Activated CD4-positive, CD25-positive, alpha-beta regulatory T cell (primary cell): ENCODE results near the gene HAPLN2.
"Not testable (repeated sequence)": the region's sequence is repeated elsewhere in the genome, so short reads cannot be mapped to it uniquely, and the experiment has no call there.

Source experiments
- DNase-seq, 4 experiments: peaks; one replicate each; lab custom pipeline; 2025; lab: John Stamatoyannopoulos, UW

Gene HAPLN2

DNA sequence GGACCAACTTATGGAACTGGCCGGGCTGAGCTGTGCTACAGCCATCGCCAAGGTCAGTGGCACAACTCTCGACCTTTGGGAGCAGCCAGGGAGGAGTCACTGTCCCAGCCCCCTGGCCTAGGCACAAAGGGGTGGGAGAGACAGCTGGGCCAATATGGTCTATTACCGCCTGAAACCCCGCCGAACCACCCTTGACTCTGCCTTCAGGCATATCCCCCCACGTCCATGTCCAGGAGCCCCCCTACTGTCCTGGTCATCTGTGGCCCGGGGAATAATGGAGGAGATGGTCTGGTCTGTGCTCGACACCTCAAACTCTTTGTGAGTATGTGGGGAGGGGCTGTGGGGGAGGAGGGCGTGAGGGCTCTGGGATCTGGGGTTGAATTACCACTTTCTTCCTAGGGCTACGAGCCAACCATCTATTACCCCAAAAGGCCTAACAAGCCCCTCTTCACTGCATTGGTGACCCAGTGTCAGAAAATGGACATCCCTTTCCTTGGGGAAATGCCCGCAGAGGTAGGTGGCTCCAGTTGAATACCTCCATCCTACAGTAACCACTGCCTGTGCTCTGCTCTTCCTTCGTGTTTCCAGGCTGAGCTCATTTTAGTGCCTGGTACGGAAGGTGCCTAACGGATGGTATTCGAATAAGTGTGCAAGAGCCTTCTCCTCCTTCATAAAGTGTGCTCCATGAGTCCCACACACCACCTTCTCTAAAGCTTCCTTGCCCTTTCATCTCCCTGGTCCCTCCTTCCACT is 26.9 kb upstream of the HAPLN2 start:
- no peak for DNase-seq

DNA sequence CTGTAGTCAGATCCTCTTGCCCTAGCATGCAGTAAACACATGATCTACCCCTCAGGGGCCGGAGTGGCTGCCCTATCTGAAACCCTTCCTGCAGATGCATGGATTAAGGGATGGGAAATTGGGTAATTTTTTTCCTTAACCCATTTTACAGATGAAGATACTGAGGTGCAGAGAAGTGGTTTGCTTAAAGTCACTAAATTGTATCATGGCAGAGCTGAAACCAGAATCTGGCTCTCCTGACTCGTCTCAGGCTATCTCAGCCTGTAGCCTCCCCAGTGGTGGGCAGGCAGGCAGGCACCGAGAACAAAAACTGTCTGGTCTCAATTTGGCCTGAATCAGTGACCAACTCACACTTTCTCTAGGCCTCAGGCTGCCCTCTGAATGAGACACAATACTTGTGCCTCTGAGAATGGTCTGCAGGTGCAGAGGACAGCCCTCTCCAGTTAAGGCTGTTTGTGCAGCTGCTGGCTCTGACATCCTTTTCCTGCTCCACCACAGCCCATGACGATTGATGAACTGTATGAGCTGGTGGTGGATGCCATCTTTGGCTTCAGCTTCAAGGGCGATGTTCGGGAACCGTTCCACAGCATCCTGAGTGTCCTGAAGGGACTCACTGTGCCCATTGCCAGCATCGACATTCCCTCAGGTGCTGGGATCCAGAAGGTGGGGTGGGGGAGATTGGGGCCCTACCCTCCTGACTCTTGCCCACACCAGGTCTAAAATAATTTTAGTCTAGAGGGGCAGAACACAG is 26.1 kb upstream of the HAPLN2 start:
- DNase-seq = no peak

DNA sequence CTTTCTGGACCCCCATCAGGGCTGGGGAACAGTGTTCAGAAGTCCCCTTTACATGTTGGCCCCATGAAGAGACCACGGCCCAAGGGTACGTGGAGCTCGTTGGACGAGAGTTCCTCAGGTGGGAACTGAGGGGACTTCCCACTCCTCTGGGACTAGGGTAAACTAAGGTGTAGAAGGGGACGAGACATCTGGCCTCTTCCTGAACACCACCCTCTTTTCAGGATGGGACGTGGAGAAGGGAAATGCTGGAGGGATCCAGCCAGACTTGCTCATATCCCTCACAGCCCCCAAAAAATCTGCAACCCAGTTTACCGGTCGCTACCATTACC is 25.6 kb upstream of the HAPLN2 start:
- DNase-seq = no peak

DNA sequence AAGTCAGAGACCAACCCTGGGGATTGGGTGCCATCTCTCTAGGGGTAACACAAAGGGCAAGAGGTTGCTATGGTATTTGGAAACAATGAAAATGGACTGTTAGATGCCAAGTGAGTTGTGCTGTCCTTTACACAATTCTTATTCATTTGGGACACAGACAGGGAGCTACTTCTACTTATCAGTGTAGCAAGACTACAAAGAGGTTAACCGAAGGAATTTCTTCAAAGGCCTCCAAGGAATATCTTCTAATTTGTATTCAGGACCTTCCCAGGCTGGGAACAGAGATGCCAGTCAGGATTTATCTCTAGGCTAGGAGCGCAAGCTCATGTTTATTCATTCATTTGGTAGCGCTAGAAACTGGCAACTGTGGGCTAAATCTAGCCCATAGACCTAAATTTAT is 25.0 kb upstream of the HAPLN2 start:
- no peak for DNase-seq

DNA sequence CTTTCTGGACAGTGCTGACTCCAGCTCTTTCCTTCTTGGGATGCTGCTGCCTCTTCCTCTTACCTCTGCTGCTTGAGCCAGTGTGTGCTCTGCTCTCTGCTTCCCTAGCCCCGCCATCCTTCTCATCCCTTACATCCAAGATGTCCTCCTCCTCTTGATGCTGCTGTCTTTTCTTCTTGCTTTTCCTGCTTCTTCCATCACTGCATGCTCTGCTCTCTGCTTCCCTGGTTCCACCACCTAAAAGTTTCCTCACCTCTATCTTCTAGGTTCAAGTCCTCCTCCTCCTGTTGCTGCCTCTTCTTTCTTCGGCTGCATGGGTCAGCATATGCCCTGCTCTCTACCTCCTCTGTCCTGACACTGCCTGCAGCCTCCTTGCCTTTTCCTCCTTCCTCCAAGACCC is 24.2 kb upstream of the HAPLN2 start:
- no peak for DNase-seq

DNA sequence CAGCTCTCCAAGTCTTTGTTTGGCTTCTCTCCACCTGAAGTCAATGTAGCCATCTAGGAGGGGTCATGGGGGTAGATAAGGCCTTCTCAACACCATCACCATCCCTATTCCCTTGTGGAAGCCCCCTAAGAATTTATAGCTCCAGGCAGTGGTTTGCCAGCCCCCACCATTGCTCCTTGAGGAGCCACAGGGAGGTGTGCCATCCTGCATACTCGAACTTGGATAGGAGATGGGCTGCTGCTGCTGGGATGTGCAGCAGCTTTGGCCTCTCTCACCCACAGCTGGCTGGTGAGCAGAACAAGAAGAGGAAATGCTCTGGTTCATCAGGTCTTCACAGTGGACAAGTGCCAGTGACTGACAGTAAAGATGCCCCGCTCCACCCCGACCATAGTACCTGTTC is 22.8 kb upstream of the HAPLN2 start:
- no peak for DNase-seq

DNA sequence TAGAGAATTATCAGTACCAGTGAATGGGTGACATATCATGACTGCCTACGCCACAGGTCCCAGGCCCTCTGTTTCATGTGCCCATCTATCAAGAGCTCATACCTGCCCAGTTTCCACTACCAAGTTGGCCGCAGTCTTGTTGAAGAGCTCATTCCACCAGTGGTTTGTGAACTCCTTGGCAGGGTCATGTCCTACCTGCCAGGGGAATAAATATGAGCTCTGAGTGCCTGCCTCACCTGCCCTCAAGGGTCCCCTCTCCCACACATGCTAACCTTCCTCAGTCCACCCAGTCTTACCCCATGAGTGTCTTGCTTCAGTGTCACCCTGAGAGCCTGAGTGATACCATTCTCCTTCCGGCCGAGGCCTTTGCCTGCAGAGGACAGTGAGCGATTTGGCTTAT is 21.1 kb upstream of the HAPLN2 start:
- no peak for DNase-seq

DNA sequence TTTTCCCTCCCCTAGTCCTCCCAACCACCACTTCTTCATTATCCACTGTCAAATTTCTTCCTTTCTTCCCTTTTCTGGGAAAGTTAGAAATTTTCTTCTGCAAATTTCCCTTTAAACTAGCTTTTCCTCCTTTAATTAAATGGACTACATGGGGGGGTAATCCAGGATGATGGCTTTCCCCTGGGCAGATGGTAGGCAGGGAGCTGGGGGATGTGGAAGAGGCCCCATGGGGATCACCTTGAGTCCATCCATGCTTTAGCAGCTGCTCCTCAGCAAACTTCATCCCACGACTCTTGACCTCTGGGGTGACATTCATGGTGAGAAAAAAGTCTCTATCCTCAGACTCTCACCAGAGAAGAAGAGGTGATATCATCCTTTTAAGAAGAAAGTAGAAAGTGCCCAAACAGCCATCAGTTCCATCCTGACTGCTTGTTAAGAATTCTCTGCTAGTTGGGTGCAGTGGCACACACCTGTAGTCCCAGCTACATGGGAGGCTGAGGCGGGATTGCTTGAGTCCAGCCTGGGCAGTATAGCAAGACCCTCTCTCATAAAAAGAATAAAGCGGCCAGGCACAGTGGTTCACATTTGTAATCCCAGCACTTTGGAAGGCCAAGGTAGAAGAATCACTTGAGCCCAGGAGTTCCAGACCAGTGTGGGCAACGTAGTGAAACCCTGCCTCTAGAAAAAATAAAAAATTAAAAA is 20.3 kb upstream of the HAPLN2 start:
- no peak for DNase-seq

DNA sequence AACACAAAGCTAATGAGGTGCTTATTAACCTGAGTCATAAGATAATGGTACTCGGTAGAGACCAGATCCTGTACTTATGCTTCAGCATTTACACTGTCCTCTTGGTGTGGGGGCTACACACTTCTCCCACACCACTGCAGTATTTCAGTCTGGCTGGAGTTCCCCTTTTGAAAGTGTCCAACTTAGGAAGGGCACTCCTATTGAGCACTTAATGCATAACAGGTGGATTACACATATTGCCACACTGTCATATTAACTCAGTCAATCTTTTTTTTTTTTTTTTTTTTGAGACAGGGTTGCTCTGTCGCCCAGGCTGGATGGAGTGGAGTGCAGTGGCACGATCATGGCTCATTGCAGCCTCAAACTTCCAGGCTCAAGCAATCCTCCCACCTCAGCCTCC is 19.4 kb upstream of the HAPLN2 start:
- DNase-seq = no peak

DNA sequence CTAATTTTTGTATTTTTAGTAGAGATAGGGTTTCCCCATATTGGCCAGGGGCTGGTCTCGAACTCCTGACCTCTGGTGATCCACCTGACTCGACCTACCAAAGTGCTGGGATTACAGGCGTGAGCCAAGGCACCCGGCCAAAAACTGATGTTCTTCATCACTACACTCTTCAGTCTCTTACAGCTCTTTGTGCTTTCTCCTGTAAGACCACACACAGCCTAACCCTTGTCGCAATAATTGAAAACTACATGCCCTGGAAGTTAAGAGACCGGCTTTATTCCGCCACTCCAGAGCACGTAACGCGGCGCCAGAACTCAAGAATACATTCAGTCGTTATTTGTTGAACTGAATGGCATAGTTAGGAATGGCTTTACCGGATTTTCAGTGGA is 18.5 kb upstream of the HAPLN2 start:
- no peak for DNase-seq

DNA sequence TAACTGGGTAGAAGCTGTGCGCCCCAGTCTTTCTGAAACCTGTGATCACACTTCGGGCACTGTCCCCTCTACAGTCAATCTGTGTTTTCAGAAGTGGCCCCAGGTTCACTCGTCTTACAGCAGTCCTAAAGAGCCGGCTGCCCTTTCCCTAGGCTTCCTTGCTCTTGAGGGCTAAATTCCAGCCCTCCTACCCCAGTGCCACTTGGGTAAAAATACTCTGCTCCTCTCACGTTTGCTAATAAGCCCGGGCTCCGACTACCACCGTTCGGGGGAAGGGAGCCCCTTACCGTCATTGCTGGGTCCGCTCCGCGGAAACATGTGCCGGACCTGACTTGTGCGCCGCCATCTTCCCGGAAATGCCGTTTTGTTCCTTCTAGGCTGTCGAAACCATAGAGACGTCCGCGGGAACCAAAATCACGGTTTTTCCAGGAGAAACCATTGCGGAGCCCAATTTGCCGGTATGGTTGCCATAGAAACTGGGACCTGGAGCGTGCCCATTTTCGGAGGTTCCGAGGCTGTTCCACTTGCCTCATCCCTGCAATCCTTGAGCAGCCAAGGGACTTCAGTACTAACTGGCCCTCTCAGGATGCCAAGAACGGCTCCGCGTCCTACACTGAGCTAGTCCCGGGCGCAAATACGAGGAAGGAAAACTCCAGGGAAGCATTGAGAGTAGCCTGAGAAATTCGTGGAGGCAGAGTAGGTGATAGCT is 17.9 kb upstream of the HAPLN2 start, which contains the start of gene GPATCH4:
TSS of gene GPATCH4 (minus strand) at position 358 of the 709 bp plus-strand sequence.
- peak; percentile 24 to 61 (median 46) for DNase-seq

DNA sequence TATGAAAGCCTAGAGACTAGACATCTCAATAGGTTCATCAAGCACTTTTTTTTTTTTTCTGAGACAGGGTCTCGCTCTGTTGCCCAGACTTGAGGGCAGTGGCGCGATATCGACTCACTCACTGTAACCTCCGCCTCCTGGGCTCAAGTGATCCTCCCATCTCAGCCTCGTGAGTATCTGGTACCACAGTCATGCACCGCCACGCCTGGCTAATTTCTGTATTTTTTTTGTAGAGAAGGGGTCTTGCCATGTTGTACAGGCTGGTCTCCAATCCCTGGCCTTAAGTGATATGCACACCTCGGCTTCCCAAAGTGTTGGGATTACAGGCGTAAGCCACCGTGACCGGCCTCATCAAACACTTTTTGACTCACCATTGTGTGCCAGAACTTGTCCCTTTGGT is 17.3 kb upstream of the HAPLN2 start:
- no peak for DNase-seq

DNA sequence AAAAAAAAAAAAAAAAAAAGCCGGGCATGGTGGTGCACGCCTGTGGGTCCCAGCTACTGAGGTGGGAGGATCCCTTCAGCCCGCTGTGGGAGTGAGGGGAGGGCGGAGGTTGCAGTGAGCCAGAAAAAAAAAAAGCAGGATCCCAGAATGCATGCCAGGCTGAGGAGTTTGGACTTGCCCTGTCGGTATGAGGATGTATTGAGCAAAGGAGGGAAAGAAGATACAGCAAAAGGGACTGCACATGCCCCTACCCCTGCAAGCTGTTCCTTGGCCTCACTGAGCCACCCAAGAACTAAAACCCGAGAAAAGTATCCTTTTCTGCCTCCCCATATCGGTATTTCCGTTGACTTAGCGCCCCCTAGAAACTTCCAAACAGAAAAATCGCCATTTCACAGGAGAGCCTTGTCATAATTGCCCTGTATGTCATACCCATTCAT is 16.6 kb upstream of the HAPLN2 start:
- no peak for DNase-seq

DNA sequence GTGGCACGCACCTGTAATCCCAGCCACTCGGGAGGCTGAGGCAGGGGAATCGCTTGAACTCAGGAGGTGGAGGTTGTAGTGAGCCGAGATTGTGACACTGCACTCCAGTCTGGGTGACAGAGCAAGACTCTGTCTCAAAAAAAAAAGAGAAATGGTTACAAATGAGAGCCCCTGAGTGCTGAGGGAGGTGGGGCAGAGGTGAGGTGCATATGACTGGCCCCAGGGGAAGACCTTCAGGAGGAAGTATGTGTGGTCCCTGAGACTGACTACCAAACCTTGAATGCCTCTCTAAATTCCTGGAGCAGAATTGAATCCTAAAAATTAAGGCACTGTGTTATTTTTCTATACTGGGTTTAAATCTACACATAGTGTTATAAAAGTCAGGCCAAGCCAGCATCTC is 11.9 kb upstream of the HAPLN2 start:
- not testable (repeated sequence) for DNase-seq

DNA sequence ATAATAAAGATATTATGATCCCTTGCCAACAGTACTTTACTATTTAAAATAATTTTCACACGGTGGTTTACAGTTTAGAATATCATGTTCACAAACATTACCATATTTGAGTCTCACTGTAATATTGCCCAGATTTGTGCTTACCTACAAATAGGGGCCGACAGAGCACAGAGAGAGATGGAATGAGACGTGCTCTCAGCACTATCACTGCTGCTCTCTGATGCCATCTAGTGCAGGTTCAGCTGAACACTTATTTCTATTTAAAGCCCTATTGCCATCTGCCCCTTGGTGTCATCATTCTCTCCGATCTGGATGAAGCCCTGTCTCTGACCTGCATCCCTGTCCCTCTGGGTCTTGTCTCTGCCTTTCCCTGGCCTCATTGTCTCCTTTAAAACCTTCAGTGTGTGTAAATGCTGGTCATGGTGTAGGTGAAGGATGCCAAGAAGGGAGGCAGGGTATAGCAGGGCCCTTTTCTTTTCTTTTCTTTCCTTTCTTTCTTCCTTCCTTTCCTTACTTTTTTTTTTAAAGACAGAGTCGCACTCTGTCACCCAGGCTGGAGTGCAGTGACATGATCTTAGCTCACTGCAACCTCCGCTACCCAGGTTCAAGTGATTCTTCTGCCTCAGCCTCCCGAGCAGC is 11.1 kb upstream of the HAPLN2 start:
- peak in 3 of 4 experiments; percentile 31 to 35 (median 31) for DNase-seq

DNA sequence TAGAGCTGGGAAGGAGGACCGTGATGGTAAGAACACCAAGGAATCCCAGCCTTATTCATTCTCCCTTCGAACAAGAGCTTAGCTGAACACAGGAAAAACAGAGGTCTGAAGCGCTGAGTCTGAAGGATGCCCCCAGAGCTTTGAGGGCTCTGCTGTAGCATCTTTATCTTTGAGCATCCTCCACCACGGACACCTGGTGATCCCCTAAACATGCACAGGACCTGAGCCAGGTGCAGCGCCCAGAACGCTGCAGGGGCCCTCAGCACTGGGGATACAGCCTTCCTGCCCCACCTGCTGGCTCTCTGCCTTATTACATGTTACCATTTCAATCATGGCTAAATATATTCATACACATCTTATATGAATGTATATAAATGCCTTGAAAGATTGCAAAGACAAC is 10.2 kb upstream of the HAPLN2 start:
- DNase-seq = peak; percentile 19 to 41 (median 30)

DNA sequence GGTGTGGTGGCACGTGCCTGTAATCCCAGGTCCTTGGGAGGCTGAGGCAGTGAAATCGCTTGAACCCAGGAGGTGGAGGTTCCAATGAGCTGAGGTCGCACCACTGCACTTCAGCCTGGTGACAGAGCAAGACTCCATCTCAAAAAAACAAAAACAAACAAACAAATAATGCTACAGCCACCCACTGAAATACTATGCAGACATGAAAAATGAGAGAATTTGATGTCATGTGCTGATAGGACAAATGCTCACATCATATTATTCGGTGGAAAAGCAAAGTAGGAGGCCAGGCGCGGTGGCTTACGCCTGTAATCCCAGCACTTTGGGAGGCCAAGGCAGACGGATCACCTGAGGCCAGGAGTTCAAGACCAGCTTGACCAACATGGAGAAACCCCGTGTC is 9.1 kb upstream of the HAPLN2 start:
- not testable (repeated sequence) for DNase-seq

DNA sequence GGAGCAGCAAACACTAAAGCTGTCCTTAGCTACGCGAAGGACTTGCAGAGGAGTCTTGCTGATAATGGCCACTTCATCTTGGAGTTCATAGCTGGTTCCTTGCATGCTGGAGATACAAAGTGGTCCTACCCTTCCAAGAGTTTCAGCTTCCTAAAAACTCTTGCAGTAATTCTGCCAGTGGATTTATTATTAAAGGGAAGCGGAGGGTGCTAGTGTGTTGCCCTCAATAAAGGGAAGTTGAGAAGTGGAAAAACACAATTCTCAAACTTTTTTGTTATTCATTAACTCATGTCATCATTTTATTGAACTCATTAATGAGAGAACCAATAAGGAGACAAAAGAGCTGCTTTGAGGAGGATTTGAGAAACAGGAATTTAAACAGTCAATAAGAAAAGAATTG is 6.5 kb upstream of the HAPLN2 start:
- DNase-seq = no peak

DNA sequence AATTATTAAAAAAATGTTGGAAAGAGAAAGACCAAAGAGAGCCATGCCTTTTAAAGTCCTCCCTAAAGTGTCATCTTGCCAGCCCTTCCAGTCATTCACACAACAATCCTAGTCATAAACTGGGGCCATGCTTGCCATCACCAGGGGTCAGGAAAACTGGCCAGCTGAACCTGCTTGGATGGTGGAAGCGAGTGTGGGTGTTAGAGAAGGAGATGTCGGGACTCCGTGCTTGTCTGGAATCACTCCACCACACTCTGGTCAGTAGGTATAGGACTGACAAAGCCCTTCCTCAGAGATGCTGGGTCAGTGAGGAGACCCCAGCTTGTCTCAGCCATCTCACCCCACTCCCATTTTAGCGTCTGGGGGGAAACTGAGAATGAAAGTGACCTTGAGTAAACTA is 3.3 kb upstream of the HAPLN2 start:
- no peak for DNase-seq

DNA sequence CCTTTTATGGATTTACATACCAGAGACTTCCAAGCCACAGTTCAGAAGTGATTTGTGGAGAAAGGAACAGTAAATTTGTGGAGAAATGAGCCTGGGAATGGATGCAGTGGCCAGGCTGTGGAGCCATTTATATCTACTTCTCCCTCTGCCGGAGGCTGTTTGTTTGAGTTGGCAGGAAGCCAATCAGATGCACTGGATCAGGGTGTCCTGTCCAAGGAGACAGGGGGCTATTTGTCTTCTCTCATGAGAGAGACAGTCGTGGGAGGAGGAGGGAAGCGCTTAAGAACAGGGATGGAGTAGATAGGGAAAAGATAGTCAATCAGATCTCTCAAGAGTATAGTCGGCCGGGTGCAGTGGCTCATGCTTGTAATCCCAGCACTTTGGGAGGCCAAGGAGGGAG is 2.8 kb upstream of the HAPLN2 start:
- DNase-seq = no peak

DNA sequence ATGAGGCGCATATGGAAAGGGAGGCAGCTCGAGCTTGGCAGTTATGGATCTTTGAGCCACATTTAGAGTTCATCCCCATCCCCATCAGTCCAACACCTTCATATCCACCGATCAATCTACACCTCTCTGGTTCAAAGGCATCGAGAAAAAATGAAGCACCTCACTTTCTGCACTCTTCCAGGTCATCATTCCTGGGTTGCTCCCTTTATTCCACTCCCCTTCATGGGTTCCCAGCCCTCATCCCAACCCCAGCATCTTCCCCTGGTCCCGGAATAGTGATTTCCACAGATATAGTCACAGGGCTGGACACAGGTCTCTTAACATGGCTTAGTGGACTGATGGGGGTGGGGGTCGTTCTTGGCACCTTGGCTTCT is 354 bp downstream of the HAPLN2 start:
- DNase-seq = no peak
